OCI-LY1 (cell line): ENCODE measurements around the gene PTPRJ.

ENCODE experiments used
- H2AFZ ChIP-seq: fragments of 200-600 bp; sonication (generic), shearing (Covaris generic); 2 replicates; pipeline ENCODE4 v1.6.0; 2014; ENCODE audit warnings: antibody characterized with exemption, mild to moderate bottlenecking, low read length
- H3F3A ChIP-seq: fragments of 200-600 bp; sonication (generic), shearing (Covaris generic); 2 replicates; pipeline ENCODE4 v1.6.0; 2014; ENCODE audit warnings: mild to moderate bottlenecking, antibody characterized with exemption, low read length, moderate library complexity; ENCODE audit not compliant: insufficient read depth
- H3K27ac ChIP-seq: fragments of 200-600 bp; sonication (generic); 2 replicates; pipeline ENCODE4 v1.5.1; 2014; ENCODE audit warnings: low read length, mixed run types, mild to moderate bottlenecking, low read depth; ENCODE audit not compliant: poor library complexity, severe bottlenecking
- H3K27me3 ChIP-seq: fragments of 200-600 bp; sonication (generic); 2 replicates; pipeline ENCODE4 v1.6.0; 2014; ENCODE audit warnings: antibody characterized with exemption, mild to moderate bottlenecking, low read length, moderate library complexity; ENCODE audit not compliant: insufficient read depth
- H3K36me3 ChIP-seq: fragments of 200-600 bp; sonication (generic); 2 replicates; pipeline ENCODE4 v1.6.1; 2014; ENCODE audit warnings: mild to moderate bottlenecking, antibody characterized with exemption, low read length, moderate library complexity, mixed read lengths; ENCODE audit not compliant: insufficient read depth
- H3K4me1 ChIP-seq: fragments of 200-600 bp; sonication (generic); 2 replicates; pipeline ENCODE4 v1.5.1; 2014; ENCODE audit warnings: mild to moderate bottlenecking, low read length, moderate library complexity; ENCODE audit not compliant: insufficient read depth, severe bottlenecking
- H3K4me2 ChIP-seq: fragments of 200-600 bp; sonication (generic), shearing (Covaris generic); 2 replicates; pipeline ENCODE4 v1.6.1; 2014; ENCODE audit warnings: low read length
- H3K4me3 ChIP-seq: fragments of 200-600 bp; sonication (generic); 2 replicates; pipeline ENCODE4 v1.5.1; 2014; ENCODE audit warnings: low read length, low read depth, mild to moderate bottlenecking, mixed read lengths; ENCODE audit not compliant: poor library complexity, severe bottlenecking
- H3K79me2 ChIP-seq: fragments of 200-600 bp; shearing (Covaris generic); 2 replicates; pipeline ENCODE4 v1.6.1; 2016; ENCODE audit warnings: mixed run types, low read length, mixed read lengths; ENCODE audit not compliant: insufficient read depth
- H3K9ac ChIP-seq: fragments of 200-600 bp; sonication (generic), shearing (Covaris generic); 2 replicates; pipeline ENCODE4 v1.6.1; 2014; ENCODE audit warnings: mild to moderate bottlenecking, low read length, mixed read lengths
- H3K9me2 ChIP-seq: fragments of 200-600 bp; sonication (generic), shearing (Covaris generic); 2 replicates; pipeline ENCODE4 v1.6.1; 2014; ENCODE audit warnings: low read depth, mild to moderate bottlenecking, low read length, mixed read lengths
- H3K9me3 ChIP-seq: fragments of 200-600 bp; shearing (Covaris generic); 2 replicates; pipeline ENCODE4 v1.6.1; 2014; ENCODE audit warnings: low read length, mixed read lengths
- H4K20me1 ChIP-seq: fragments of 200-600 bp; sonication (generic), shearing (Covaris generic); 2 replicates; pipeline ENCODE4 v1.6.0; 2016; ENCODE audit warnings: mild to moderate bottlenecking, low read length; ENCODE audit not compliant: insufficient read depth
- EZH2 ChIP-seq: fragments of 200-600 bp; sonication (generic), shearing (Covaris generic); IDR thresholded peaks from 2 replicates; pipeline ENCODE4 v1.8.0; 2017; ENCODE audit warnings: borderline replicate concordance, mixed run types, mild to moderate bottlenecking, antibody characterized with exemption, low read length, moderate library complexity, mixed read lengths
- TF ChIP-seq, protein P1 (sequence below): fragments of 200-600 bp; sonication (generic), shearing (Covaris generic); IDR thresholded peaks from 2 replicates; pipeline ENCODE4 v1.5.1; 2017; ENCODE audit warnings: mild to moderate bottlenecking, antibody characterized with exemption, low read length, moderate library complexity, mixed read lengths

Gene PTPRJ

DNA sequence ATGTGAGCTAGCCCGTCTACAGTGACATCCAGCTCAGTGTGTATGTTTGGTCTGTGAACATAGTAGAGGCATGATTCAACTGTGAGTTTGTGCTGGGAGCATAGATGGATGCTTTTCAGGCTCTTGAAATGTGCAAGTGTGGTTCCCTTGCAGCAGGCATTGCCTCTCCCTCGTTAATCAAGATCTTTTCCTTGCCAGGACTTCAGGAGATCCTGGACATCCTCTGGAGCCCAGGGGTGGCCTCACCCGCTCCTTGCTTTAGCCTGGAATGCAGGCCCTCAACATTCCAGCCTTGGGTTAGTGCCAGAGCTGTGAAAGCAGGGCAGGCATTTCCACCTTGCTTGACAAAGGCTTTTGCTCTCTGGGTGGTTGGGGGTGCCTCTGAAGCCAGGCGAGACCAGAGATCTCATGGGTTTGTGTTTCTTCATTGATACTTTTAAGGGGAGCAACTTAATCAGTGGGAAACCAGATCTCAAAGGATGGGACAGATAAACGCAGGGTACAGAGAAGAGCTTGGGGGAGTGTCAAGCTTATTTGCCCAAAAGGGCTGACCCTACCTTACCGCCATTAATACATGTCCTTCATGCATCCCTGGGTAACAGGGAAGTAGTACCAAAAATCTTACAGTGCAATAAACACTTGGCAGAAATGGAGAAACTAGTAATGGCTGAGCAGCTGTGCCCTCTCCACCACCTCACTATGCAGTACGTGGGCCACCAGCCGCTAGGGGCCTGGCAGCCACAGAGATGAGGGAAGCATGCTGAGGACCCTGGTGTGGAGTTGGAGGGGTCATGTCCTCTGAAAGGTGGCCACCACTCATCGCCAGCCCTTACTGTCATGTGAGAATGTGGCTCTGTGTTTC is 72.1 kb downstream of the PTPRJ start:
- peak overlapping the region; percentile 95 for H3K27ac ChIP-seq
- no peaks in the 10 kb centered on the region for H4K20me1 ChIP-seq

DNA sequence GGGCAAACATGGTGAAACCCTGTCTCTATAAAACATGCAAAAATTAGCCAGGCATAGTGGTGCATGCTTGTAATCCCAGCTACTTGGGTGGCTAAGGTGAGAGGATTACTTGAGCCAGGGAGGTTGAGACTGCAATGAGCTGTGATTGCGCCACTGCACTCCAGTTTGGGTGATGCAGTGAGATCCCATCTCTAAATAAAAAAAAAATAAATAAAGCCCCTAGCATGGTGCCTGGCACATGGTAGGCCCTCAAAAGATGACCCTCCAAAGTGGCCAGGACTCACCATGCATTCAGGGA is 74.6 kb downstream of the PTPRJ start:
- Histone ChIP-seq H3K4me1 (peaks cover 93% of the 10 kb centered on the region), H3K27ac (peak overlapping the region; percentile 69), H3K9me3 (no peaks in the 10 kb centered on the region), H3F3A (no peaks in the 10 kb centered on the region), H3K9ac (no peak overlapping the region; the same call in 1 of the 2 replicates), H3K9me2 (no peaks in the 10 kb centered on the region), H3K79me2 (peaks cover 80% of the 10 kb centered on the region), H3K4me2 (peak overlapping the region; percentile 27; the same call in 1 of the 2 replicates), H4K20me1 (no peaks in the 10 kb centered on the region), H2AFZ (no peak overlapping the region), H3K4me3 (no peak overlapping the region), H3K27me3 (no peaks in the 10 kb centered on the region), H3K36me3 (peaks cover 30% of the 10 kb centered on the region; the same call in 1 of the 2 replicates)
- TF ChIP-seq, protein P1, sequence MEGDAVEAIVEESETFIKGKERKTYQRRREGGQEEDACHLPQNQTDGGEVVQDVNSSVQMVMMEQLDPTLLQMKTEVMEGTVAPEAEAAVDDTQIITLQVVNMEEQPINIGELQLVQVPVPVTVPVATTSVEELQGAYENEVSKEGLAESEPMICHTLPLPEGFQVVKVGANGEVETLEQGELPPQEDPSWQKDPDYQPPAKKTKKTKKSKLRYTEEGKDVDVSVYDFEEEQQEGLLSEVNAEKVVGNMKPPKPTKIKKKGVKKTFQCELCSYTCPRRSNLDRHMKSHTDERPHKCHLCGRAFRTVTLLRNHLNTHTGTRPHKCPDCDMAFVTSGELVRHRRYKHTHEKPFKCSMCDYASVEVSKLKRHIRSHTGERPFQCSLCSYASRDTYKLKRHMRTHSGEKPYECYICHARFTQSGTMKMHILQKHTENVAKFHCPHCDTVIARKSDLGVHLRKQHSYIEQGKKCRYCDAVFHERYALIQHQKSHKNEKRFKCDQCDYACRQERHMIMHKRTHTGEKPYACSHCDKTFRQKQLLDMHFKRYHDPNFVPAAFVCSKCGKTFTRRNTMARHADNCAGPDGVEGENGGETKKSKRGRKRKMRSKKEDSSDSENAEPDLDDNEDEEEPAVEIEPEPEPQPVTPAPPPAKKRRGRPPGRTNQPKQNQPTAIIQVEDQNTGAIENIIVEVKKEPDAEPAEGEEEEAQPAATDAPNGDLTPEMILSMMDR = no peak
- TF ChIP-seq EZH2 = no peak

More for the DNA sequence above, 72.1 kb downstream of the PTPRJ start:
- Histone ChIP-seq H3K9ac (peak overlapping the region; percentile 14; the same call in 1 of the 2 replicates), H3K4me3 (no peak overlapping the region), H3K4me1 (peaks cover 95% of the 10 kb centered on the region), H2AFZ (no peak overlapping the region), H3K79me2 (peaks cover 79% of the 10 kb centered on the region), H3K27me3 (no peaks in the 10 kb centered on the region), H3K9me3 (no peaks in the 10 kb centered on the region), H3K9me2 (no peaks in the 10 kb centered on the region), H3K36me3 (peaks cover 29% of the 10 kb centered on the region; the same call in 1 of the 2 replicates), H3K4me2 (peak overlapping the region; percentile 20; the same call in 1 of the 2 replicates), H3F3A (no peaks in the 10 kb centered on the region)
- TF ChIP-seq, protein P1 = peak; percentile 51
- no peak for TF ChIP-seq EZH2

DNA sequence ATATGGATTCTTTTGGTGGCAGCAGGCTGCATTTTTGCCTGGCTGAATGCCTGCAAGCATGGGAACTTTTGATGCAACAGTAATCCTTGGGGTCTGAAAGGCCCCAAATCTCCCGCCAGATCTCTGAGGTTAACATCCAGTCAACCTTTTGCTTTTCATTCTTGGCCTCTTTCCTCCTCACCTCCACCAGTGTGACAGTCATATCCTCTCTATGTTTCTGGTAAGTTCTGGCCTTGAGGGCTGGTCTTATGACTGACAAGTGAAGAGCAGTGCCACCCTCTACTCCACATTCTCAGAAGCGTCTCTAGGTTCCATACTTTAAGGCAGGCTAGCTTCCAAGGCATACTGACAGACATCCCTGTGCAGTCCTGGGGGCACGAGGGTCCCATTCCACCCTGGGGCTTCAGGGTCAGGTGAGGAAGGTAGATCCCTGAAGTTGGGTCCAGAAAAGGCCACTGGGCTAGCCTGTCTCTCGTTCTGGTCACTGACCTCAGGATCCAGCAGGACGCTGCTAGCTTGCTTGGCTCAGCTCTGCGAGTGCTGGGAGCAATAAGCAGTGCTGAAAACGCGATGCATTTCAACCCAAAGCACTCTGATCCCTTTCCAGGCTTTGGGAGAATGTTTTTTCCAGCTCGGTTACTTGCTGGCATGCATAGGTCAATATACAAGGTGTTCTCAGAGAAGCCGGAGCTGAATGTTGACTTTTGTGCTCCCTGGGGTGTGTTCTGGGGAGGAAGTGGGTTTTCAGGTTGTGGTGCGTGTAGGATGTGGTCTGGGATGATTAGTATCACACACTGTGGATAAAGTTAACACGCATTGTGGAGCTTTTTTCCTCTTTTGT is 75.2 kb downstream of the PTPRJ start:
- Histone ChIP-seq H3F3A (no peaks in the 10 kb centered on the region), H3K79me2 (peaks cover 80% of the 10 kb centered on the region), H3K9ac (peak overlapping the region; percentile 26; the same call in 1 of the 2 replicates), H3K4me1 (peaks cover 93% of the 10 kb centered on the region), H3K36me3 (peaks cover 35% of the 10 kb centered on the region; the same call in 1 of the 2 replicates), H3K9me3 (no peaks in the 10 kb centered on the region), H2AFZ (no peak overlapping the region), H3K4me3 (peak overlapping the region; percentile 2), H3K4me2 (peak overlapping the region; percentile 27), H4K20me1 (no peaks in the 10 kb centered on the region), H3K9me2 (no peaks in the 10 kb centered on the region), H3K27me3 (no peaks in the 10 kb centered on the region), H3K27ac (peak overlapping the region; percentile 69)
- TF ChIP-seq, protein P1 = no peak
- no peak for TF ChIP-seq EZH2
